Suprapubic skin (tissue), 4 donors: ENCODE data around the gene OPHN1.

Experiments
- CTCF ChIP-seq, 2 donors: fragments of 200-600 bp in 1 of 2; fragments of 450-650 bp in 1 of 2; sonication (generic) in 1 of 2; IDR thresholded peaks; one replicate each; pipeline ENCODE4 v1.5.1; 2016 to 2019; ENCODE audit warnings: antibody characterized with exemption in 2 of 2, mild to moderate bottlenecking in 1 of 2, moderate library complexity in 1 of 2
- POLR2A ChIP-seq, 2 donors: fragments of 450-650 bp; IDR thresholded peaks; one replicate each; pipeline ENCODE4 v1.6.1; 2017; ENCODE audit warnings: antibody characterized with exemption in 2 of 2, mild to moderate bottlenecking in 2 of 2, moderate library complexity in 2 of 2
- POLR2AphosphoS5 ChIP-seq, 3 donors: sonication (generic); formaldehyde crosslinking; IDR thresholded peaks; one replicate each; pipeline ENCODE4 v1.6.1; 2017; ENCODE audit warnings: antibody characterized with exemption in 3 of 3

GRCh38 chrX:68114573-68115129 lies 318.6 kb downstream of the OPHN1 start:
- TF ChIP-seq CTCF (IDR thresholded peaks at IDR 0.05), result no peak
- TF ChIP-seq POLR2A (IDR thresholded peaks at IDR 0.05), result no peak
- no peak for TF ChIP-seq POLR2AphosphoS5 (IDR thresholded peaks at IDR 0.05)
